Measurements from ENCODE around the gene MAFG.

DNA sequence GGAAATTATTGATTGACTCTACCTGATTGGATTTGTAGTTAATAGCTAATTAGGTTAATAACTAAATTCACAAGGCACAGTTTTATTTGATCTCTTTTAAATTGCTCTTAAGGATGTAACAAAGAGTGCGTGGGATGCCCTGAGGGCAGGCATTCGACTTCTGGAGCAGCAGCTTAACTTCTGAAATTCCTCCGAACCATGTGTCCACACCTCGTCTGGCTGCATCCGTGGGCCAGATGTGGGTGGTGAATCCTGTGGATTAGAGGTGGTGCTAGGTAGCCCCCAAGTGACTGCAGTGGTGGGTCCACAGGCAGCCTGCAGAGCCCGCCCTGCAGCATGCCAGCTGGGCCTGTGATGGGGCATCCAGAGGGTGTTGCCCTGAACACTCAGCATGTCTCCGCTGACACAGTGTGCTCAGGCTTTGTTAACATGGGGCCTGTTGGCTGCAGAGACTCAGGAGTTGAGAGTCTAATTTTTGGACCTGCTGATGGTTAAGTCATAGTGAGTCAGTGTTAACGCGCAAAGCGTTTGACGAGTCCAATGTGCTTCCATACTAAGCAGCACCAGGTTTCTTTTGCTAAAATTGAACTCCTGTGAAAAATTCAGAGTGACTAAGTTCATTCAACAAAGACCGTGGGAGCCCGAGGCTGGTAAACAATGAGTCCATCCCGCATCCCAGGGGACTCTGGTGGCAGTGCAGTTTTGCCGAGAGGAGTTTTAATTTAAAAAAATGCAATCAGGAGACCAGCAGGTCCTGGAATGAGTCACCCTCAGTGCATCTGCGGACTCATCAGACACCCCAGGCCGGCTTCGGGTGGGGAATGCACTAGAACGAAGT lies 29.3 kb downstream of the MAFG start:
- TF ChIP-seq, protein P1, sequence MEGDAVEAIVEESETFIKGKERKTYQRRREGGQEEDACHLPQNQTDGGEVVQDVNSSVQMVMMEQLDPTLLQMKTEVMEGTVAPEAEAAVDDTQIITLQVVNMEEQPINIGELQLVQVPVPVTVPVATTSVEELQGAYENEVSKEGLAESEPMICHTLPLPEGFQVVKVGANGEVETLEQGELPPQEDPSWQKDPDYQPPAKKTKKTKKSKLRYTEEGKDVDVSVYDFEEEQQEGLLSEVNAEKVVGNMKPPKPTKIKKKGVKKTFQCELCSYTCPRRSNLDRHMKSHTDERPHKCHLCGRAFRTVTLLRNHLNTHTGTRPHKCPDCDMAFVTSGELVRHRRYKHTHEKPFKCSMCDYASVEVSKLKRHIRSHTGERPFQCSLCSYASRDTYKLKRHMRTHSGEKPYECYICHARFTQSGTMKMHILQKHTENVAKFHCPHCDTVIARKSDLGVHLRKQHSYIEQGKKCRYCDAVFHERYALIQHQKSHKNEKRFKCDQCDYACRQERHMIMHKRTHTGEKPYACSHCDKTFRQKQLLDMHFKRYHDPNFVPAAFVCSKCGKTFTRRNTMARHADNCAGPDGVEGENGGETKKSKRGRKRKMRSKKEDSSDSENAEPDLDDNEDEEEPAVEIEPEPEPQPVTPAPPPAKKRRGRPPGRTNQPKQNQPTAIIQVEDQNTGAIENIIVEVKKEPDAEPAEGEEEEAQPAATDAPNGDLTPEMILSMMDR (optimal IDR thresholded peaks at IDR 0.05 in 1 of 3, IDR thresholded peaks at IDR 0.05 in 1 of 3, conservative IDR thresholded peaks at IDR 0.05 in 1 of 3; ENCODE audit: extremely low read depth in 1 of 3, insufficient read depth in 2 of 3, low read length in 3 of 3) = no peak
- no peak for TF ChIP-seq EZH2 (IDR thresholded peaks at IDR 0.05; ENCODE audit: low read length)
